HG02938 (cell line): Measurements from ENCODE around the gene ATRNL1.
A peak's percentile ranks its signal among the peaks of the same experiment; 100 is the strongest.
"Not testable (repeated sequence)": the region's sequence is repeated elsewhere in the genome, so short reads cannot be mapped to it uniquely, and the experiment has no call there.

Source experiments
- ATAC-seq: cut with Tn5 transposase; IDR thresholded peaks from one replicate; pipeline ENCODE4 v1.9.1; 2021; ENCODE audit warnings: mild to moderate bottlenecking, moderate library complexity; ENCODE audit not compliant: unreplicated experiment

The ATRNL1 gene

DNA sequence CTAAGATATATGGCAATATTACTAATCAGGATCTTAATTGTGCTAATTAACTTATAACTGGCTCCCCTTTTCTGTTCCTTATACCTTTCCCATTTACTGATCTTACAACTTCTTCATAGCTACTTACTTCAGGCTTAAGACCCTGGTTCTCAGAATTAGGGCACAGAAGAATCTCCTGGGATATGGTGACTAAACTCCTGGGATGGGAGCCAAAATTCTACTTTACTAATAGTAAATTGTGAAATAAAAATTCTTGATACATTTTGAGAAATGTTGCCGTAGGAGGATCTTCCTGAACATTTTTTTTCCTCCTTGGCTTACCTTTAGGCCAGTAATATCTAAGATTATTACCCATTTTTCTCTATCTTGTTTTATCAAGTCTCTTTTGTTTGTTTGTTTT lies 309.5 kb downstream of the ATRNL1 start:
- no peak for ATAC-seq

DNA sequence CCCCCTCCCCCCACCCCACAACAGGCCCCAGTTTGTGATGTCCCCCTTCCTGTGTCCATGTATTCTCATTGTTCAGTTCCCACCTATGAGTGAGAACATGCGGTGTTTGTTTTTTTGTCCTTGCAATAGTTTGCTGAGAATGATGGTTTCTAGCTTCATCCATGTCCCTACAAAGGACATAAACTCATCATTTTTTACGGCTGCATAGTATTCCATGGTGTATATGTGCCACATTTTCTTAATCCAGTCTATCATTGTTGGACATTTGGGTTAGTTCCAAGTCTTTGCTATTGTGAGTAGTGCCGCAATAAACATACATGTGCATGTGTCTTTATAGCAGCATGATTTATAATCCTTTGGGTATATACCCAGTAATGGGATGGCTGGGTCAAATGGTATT lies 312.7 kb downstream of the ATRNL1 start:
- not testable (repeated sequence) for ATAC-seq

DNA sequence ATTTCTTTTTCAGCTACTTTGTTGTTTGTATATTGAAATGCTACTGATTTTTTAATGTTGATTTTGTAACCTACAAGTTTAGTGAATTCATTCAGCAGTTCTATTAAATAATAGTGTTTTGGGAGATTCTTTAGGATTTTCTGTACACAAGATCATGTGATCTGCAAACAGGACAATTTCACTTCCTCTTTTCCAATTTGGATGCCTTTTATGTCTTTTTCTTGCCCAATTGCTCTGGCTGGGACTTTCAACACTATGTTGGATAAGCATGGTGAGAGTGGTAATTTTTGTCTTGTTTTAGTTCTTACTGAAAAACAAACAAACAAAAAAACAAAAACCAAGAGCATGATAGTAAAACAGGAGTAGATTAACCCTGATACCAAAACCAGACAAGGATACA lies 316.2 kb downstream of the ATRNL1 start:
- no peak for ATAC-seq

DNA sequence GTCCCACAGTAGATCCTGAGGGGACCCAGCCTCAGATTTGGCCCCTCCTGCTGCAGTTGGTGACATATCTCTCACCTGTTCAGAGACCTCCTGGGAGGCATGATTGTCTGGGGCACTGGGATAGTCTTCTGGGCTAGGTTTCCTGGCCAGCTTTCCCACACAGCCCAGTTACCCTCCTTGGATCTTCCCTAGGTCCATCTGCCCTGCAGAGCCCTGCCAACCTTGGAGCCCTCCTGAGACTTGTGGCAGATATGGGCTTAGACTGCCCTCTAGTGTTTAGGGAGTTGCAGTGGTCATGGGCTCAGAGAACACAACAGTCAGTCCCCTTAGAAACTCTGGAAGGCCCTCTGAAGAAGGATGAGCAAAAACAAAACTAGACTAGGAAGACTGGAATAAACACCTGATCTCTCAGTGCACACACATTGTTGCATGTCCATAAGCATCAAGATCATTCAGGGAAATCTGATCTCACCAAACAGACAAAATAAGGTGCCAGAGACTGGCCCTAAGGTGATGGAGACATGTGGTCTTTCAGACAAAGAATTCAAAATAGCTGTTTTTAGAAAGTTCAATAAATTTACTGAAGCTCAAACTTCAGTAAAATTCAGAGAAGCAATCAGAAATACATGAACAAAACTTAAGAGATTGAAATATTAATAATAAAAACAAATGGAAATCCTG lies 324.6 kb downstream of the ATRNL1 start:
- peak; percentile 98 for ATAC-seq

DNA sequence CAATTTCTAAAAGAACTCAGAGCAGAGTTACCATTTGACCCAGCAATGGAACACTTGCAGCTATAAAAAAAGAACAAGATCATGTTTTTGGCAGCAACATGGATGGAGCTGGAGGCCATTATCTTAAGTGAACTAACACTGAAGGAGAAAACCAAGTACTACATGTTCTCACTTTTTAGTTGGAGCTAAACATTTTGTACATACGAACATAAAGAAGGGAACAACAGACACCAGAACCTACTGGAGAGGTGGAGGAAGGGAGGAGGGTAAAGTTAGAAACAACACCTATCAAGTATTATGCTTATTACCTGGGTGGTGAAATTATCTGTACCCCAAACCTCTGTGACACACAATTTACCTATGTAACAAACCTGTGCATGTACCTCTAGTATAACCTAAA lies 329.5 kb downstream of the ATRNL1 start:
- ATAC-seq, result no peak

DNA sequence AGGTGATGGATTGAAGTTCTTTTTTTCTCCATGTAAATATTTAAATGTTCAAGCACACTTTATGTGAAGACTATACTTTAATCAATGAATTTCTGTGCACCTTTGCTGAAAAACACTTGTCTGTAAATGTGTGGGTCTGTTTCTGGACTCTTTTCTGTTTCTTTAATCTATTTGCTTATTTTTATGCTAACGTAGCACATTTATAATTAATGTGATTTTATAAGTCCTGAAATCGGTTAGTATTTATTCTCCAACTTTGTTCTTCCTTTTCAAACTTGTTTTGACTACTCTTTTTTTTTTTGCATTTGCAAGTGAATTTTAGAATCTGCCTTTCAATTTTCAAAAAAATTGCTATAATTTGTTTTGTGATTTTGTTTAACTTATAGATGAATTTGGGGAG lies 334.4 kb downstream of the ATRNL1 start:
- ATAC-seq, result no peak

DNA sequence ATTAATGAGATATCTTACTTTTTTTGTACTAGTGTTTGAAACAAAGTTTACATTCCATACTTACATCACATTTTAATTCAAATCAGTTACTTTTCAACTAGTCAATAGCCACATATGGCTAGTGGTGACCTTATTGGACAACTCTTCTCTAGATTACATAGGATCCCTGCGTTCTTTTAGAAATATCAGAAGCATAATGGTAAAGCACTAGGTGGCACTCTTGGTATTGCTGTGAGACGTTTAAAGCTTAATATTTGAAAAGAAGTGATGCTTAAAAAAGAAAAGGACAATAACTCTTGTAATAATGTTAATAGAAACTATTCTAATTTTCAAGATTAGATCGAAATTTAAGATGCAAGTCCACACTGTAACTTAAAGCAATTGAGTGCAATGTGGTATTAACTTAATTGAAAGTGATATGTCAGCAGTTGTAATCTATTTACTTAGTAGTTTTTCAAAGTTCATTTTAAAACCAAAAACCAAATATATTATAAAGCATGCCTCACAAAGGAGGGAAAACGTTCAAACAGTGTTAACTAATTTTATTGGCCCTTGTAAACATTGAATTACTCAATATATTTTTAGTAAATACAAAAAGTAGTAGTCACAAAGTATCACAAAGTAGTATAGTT lies 339.1 kb downstream of the ATRNL1 start:
- no peak for ATAC-seq

DNA sequence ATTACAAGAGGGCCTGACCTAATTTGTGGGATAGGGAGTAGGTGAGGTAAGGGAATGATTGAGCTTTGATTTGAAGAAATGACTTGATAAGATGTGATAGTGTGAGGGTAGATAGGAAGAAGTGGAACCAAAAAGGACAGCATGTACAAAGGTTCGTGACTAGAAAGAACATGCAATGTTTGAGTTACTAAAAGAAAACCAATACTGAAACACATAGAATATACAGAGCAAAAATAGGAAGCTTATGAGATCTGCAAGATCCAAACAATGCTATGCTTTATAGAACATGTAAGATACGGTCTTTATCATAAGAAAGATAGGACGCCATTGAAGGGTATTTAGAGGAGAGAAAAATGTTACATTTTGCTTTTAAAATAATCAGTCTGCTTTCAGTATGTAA lies 343.8 kb downstream of the ATRNL1 start:
- ATAC-seq, result no peak

DNA sequence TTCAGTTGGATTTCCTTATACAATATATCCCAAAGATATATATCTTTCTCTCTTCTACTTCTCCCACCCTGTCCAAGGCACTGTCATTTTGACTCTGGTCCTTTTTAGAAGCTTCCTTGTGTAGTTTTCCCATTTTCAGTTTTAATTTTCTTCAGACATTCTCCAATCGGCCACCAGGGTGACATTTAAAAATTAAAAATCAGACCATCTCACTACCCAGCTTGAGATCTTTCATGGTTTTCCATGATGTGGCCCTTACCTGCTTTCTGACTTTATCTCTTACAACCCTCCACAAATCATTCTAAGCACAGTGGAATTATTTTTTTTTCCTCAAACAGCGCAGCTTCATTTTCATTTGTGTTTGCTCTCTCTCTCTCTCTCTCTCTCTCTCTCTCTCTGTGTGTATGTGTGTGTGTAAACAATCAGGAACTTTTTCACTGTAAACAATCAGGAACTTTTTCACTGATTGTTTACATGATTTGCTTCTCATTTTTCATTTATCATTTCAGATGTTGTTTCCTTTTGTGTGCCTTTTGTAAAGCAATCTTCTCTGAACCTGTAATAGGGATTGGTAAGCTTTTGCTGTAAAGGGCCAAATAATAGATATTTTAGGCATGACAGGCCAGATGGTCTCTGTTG lies 348.9 kb downstream of the ATRNL1 start:
- ATAC-seq, result no peak

DNA sequence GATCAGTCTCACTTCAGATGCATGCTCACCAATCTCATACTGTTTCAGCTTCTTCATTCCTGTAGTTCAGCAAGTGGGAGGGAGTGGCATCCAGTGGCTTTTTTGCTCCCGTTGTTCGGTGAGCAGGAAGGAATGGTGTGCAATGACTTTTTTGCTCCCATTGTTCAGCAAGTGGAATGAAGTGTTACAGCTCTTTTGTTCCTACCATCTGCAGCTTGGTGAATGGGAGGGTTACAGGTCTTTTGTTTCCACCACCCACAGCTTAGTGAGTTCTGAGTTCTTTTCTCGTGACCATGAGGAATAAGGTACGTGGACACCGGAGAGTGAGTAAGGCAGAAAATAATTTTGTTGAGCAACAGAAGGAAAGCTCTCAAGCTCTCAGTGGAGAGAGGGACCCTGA lies 363.6 kb downstream of the ATRNL1 start:
- ATAC-seq, result no peak

DNA sequence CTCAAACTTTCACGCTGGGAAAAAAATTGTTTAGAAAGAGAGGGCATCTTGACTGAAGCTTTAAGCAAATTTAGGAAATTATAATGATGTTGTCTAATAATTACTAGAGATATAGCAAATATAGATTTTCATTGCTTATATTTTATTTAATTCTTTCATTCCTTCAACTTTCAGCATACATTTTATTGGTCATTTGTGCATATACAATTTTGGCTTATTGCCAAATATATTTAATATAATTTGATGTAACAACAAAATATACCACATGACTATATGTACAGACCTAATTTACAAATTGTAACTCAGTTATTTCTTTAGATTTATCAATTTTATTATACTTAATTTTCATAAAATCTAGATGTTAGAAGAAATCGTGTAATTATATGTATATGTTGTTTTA lies 390.1 kb downstream of the ATRNL1 start:
- no peak for ATAC-seq

DNA sequence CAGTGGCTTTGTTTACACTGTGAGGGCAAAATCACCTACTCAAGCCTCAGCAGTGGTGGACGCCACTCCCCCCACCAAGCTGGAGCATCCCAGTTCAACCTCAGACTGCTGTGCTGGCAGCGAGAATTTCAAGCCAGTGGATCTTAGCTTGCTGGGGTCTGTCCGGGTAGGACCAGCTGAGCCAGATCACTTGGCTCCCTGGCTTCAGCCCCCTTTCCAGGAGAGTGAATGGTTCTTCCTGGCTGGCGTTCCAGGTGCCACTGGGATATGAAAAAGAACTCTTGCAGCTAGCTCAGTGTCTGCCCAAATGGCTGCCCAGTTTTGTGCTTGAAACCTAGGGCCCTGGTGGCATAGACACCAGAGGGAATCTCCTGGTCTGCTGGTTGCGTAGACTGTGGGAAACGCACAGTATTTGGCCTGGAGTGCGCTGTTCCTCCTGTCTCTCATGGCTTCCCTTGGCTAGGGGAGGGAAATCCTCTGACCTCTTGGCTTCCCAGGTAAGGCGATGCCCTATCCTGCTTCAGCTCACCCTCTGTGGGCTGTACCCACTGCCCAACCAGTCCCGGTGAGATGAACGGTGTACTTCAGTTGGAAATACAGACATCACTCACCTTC lies 398.5 kb downstream of the ATRNL1 start:
- ATAC-seq, result no peak

DNA sequence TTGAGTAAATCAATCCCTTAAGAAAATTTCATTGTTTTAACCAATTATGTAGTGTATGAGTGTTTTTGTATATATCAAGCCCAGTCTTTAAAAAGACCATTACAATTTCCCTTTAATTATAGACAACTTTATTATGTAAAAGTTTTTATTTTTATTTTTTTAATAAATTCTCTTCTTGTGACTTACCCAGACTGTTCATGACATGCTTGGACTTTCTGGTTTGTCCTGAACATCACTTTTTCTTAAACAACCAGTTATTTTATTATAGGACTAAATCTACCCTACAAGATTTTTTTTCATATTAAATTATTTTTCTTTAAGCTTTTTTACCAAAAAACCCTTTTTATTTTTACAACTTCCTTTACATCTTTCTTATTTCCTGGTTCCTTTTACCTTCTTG lies 410.4 kb downstream of the ATRNL1 start:
- no peak for ATAC-seq

DNA sequence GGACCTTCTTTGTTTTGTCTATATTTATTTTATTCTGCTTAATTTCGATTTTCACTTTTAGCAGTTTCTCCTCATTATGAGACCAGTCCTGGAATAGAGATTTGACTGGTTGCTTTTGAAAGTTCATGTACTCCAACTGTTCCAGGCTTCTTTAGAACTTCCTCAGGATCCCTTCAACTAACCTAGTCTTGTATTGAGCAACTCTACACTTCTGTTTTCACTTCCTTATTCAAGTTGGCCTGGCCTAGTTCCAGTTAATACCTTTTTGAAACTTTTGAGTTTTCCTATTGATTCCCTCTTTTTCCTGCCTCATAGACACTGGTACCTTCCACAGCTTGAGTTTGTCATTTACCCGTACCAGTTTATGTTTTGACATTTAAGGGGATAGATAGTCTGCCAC lies 421.7 kb downstream of the ATRNL1 start:
- no peak for ATAC-seq

DNA sequence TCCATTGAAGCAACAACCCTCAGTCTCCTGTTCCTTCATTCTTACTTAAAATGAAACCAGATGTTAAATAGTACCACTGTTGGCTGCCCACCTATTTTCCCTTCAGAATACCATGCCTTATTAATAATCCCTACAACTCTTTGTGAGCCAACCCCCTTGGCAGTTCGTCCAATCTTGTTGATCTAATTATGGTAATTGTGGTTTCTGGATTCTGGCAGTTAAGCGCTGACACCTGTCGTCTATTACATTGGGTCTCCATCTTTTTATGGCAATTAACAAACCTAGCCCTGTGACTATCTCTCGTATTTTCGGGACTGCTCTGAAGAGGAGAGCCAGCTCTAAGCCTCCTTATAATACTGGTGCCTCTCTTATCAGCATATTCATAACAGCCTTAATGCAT lies 432.0 kb downstream of the ATRNL1 start:
- no peak for ATAC-seq

DNA sequence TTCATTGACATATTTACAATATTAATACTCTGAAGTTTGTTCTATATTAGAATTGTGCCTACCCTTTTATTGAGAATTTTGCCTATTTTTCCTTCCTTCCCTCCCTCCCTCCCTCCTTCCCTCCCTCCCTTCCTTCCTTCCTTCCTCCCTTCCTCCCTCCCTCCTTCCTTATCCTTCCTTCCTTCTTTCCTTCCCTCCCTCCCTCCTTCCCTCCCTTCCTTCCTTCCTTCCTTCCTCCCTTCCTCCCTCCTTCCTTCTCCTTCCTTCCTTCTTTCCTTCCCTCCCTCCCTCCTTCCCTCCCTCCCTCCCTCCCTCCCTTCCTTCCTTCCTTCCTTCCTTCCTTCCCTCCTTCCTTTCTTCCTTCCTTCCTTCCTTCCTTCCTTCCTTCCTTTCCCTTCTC lies 434.5 kb downstream of the ATRNL1 start:
- not testable (repeated sequence) for ATAC-seq

DNA sequence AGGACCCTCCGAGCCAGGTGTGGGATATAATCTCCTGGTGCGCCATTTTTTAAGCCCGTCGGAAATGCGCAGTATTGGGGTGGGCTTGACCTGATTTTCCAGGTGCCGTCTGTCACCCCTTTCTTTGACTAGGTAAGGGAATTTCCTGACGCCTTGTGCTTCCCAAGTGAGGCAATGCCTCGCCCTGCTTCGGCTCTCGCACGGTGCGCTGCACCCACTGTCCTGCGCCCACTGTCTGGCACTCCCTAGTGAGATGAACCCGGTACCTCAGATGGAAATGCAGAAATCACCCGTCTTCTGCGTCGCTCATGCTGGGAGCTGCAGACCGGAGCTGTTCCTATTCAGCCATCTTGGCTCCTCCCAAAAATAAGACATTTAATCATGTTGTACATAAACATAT lies 443.2 kb downstream of the ATRNL1 start:
- ATAC-seq, result not testable (repeated sequence)

DNA sequence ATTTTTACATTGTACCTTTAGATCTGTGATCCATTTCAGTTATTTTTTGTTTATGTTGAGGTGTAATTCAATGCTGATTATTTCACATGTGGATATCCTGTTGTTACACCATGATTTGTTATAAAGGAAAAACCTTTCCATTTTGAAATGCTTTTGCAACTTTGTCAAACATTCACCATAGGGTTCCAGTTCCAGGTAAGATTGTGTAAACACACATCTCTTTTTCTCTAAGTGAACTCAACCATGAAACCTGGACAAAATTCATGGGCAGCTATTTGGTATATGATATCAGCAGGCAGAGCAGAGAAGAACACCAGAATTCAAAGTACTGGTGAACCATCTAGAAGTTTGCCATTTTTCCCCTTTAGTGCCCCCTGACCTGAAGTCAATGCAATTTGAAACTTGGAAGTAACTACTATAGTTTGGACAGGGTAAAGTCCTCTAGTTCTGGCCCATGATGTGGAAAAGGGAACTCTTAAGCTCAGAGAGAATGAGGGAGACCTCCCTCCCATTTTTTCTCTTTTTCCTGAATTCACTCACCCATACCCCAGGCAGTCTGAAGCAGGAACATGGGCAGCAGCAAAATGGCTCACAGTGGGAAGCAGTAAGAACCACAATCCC lies 446.1 kb downstream of the ATRNL1 start:
- ATAC-seq, result no peak

DNA sequence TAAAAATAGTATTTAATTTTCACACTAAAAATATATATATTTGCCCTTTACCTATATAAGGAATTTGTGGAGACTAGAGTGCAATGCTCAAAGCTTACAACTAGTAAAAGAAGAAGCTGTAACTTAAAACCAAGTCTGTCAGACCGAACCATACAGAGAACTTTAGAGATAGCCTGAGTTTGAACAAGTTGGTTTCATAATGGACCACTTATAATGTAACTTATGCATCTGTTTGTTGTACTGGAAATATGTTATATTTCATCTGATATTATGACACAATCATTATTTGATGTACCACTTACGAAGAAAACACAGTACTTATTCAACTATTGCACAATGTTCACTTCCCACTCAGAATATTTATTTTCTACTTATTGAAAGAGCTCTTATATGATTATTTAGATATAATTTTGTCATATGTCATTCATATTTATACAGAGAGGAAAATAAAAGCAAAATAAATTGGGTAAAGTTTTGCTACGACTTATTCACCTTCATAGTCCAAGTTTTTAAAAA lies 462.8 kb downstream of the ATRNL1 start:
- no peak for ATAC-seq

DNA sequence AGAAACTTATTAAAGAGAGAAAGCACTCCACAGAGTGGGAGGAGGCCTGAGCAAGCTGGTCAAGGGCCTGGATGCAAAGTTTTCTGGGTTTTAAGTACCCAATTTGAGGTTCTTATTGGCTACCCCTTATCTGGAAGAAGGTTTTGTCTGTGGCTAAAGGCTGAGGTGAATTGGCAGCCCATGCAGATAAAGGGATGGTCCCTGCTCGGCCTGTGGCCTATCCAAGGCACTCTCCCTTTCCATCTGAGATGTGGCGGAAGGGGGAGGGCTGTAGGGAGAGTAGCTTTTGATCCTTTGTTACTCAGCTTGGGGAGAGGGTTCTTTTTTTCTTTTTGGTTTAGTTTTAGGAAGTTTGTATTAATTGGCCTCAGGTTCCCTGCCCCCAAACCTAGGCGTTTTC lies 465.1 kb downstream of the ATRNL1 start:
- ATAC-seq, result no peak

DNA sequence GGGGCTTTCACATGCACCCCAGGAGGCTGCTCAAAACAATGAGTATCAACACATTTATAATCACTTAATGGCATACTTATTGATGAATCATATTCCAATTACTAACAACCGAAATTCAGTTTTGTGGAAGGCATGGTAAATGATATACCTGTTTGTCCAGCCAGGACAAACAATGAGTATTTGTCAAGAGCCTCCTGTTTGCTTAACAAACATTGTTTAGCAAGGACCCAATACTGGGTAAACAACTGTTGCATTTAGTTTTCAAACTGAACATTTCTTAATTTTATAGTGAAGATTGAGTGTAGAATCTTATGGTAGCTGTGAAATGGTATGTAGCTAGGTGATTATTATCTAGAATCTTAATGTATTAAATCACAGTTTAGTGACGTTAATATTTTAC lies 473.7 kb downstream of the ATRNL1 start:
- no peak for ATAC-seq
